GM21717 (cell line): ENCODE results near the gene KRTAP22-1.

Source experiments
- ATAC-seq: cut with Tn5 transposase; IDR thresholded peaks from one replicate; pipeline ENCODE4 v1.9.1; 2021; ENCODE audit warnings: mild to moderate bottlenecking, moderate library complexity; ENCODE audit not compliant: unreplicated experiment

Gene KRTAP22-1

DNA sequence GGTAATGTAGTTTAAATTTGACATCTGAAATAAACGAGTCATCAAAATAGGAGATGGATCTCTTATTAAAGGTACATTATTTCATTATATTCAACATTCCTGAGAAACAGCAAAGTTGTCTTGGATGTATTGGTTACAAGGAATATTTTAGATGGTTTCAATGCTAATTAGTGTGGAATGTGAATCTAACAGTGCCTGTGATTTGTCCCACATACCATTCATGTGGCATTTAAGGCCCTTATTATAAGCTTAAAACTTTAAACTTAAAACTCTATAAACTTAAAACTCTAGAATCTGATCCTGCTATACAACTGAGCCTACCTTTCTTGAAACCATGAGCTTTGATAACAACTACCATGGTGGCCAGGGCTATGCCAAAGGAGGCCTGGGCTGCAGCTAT is at the start of gene KRTAP22-1:
Gene KRTAP22-1, plus strand, starts transcription at position 301 of the 400 bp plus-strand sequence.
- no peak for ATAC-seq

DNA sequence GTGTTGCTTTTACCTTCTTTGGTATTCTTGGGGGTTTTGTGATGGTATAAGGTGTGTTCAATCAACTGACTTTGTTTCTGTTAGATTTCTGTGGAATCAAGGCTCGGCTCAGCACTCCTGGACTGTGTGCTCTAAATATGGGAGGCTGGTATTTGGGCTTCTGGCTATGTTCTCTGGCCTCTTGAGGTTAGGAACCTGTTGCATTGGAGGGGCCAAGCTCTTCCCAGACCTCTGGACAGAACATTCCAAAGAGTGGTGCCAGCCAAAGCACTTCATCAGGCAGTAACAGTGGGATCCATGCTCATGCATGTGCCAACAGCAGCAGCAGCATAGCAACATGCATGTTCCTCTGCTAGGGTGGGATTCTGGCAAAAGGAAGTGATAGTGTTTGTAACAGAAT is 48.1 kb upstream of the KRTAP22-1 start:
- no peak for ATAC-seq

DNA sequence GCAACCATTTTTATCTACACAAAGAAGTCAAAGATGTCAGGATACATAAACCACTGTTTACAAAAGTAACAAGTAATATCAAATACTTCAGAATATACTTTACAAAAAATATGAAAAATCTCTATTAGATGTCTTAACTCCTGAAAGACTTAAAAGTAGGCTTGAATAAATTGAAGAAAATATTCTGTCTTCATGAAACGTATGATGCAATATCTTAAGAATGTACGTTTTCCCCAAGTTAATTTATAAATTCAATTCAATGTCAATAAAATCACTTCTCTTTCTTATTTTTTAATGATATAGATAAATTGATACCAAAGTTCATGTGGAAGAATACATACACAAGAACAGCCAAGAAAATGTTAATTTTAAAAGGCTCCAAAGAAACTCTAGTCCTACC is 45.8 kb upstream of the KRTAP22-1 start:
- ATAC-seq = no peak

DNA sequence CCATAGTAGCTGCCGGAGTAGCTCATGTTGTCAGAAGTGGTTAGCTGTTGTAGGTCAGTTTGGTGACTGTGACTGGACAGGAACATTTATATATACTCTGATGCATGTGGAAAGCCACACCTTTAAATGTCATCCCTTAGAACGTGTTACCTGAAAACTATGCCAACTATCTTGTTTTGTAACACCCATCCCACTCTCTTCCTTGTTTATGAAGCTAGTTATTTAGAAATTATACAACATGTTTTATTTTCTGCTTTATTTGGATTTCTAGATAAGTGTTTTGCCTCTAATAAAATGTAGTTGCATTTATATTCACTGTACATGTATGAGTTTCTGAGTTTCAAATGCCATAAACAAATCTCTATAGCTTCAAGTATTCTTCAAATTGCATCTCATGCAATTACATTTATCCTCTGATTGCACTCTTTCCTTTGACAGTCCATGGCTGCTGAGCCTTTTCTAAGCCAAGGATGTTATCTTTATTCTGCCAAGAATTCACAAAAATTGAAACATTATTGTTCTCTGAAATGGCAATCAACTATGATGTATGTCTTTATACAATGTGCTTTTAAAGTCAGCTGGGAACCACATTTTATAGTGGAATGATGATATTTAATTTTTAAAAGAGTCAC is 39.5 kb upstream of the KRTAP22-1 start, which contains the start of gene KRTAP19-7:
Gene KRTAP19-7, minus strand, starts transcription at position 51 of the 632 bp plus-strand sequence. Its CDS starts 25 bp downstream, at position 26.
- ATAC-seq = no peak

DNA sequence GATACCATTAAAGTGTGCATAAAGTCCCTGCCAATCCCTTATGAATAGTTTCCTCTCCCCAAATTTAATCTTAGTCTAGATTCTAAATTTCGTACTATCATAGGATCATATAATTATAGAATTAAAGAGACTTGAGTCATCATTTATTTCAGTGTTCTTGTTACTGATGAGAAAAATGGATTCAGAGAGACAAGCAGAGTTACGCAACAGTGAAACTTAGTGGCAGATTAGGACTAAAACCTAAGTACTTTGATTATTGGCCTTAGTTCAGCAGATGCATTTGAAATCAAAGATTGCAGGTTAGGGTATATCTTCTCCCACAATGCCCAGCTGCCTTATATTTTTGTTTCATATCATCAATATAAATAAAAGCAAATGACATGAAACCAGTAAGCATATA is 38.9 kb upstream of the KRTAP22-1 start:
- no peak for ATAC-seq

DNA sequence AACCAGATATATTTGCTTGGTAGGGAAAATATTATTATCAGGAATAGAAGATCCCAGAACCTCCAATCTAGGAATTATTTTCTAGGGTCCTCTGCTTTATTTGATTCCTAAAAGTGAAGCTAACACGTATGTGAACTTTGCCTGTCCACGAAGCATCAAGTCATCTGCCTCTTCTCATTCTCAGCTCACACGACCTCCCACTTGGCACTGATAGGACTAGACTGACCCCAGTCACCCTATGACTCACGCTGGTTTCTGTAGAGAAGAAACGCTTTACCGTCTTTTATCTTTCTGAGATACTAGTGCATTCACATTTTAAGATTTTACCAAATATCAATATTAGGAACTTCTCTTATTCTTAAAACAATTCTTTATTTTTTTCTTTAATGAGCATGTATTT is 37.8 kb upstream of the KRTAP22-1 start:
- ATAC-seq = no peak

DNA sequence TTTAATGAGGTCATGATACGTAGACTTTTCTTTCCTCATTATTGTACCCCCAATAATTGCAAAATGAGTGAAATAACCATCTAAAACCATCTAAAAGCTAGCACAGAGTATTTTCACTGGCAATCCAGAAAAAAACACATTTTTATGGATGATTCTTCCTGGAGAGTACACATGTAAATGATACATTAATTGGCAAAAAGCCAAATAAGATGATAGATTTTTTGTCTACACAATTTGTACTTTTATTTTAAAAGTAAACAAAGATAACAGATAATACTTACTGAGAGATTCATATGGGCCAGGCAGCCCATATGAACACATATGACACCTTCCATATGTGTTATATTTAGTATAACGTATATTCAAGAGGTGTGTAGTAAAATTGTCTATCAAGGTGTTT is 37.3 kb upstream of the KRTAP22-1 start:
- no peak for ATAC-seq

DNA sequence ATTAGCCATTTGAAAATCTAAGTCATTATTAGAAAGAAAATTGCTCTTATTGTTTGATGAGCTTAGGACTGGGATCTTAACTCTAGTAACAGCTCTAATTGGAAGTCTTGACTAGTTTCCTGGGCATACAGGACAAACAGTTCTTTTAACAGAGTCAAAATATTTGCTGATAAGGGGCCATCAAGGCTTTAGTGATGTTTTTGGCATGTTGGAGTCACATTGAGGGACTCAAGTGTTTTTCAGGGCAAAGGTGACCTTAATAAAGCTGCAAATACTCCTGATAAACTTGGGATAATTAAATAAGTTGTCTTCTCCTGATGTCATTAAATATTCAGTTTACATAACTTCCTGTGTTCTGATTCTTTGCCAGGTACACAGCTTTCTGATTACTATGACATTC is 33.3 kb upstream of the KRTAP22-1 start:
- no peak for ATAC-seq

DNA sequence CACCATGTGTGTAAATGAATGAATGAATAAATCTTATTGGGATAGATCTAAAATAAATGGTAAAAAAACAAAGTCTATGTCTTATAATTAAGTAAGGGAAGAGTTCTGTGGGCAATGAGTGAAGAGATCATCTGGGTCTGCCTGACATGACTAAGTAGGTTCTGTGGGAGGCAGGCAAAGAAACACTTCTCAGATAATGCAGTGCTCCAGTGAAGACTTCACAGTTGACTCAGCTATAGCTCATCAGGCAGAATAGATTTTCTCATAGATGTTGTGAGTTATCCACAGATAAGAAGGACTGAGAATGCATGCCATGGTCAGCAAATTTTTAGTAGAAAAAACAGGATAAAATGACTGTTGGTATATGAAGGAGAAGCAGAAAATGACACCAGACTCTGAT is 23.1 kb upstream of the KRTAP22-1 start:
- no peak for ATAC-seq

DNA sequence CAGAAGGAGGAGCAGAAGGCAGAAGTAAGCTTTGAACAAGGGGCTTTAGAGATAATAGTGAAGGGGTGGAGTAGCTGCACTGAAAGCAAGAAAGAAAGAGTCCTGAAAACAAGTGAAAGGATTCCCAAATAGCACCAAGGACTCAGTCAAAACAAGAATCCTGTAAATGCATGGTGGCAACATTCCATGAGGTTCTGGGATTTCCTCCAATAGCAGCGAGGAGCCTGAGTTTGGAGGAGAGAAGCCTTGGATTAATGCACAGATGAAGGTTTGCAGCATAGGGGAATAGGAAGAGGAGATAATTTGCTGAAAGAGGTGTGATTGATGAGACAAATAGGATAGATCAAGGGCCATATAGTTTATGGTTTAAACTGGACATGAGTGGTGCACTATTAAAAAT is 21.5 kb upstream of the KRTAP22-1 start:
- ATAC-seq = no peak

DNA sequence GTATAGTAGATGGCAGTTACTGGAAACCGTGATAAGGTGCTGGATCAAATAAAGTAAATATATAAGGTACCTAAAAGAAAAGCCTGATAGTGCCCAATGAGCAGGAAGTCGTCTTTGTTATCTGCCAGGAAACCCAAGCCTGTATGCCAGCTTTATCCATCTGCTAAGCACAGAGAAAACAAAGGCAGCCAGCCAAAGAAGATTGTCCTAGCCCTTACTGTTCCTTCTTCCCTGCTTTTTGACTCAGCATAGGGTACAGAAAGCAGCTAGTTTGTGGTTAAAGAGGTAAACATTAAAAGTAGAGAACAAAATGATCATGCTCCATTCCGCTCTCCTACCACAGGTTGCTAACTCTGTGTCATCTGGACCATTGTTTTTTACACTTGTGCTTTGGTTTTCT is 20.8 kb upstream of the KRTAP22-1 start:
- no peak for ATAC-seq

DNA sequence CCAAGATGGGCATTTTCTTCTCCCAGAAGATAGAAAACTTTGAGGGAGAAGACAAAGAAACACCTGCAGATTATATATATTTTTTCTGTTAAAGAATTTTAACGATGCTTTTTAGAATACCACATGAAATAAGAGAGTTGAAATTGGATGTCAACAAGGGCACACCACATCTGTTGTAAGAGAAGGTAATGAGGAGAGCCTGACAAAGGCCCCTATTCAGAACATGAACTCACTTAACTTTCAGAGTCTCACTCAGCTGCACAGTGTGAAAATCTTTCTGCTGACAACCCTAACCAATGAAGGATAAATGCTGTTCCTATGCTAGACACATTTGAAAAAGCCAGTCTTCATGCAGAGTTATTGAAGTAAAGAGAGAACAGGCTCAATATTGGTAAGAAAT is 18.0 kb upstream of the KRTAP22-1 start:
- no peak for ATAC-seq

DNA sequence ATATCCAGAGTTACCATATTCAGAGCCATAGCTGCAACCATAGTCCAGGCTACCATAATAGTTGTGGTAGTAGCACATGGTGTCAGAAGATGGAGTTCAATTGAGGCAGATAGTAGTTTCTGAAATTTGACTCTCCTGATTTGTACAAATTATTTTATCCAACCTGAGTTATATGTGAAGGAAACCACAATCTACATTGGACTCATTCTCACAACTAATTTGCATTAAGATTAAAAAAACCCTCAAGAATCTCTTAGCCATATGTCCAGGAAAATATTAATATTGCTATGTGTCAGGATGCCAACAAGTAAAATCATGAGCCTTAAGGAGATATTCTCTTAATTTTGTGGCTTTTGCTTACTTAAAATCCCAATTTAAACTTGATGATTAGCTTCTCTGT is 10.6 kb upstream of the KRTAP22-1 start, which contains the start of gene KRTAP22-2:
Gene KRTAP22-2, minus strand, starts transcription at position 101 of the 400 bp plus-strand sequence.
- ATAC-seq = no peak

DNA sequence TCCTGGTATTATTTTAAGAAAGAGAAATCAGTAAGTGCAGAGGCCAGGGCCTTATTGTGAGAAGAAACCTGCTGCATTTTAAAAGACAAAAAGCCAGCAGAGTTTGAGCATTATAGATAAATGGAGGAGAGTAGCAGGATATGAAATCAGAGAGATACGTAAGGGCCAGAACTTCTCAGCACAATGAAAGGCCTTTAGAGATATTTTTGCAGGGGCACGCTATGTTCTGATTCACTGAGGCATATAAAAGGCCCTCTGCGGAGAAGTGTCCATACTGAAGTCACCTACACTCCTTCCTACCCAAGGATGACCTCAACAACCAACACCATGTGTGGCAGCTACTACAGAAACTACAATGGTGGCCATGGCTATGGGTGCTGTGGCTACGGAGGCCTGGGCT is 8.7 kb upstream of the KRTAP22-1 start, which contains the start of gene KRTAP6-3:
Gene KRTAP6-3, plus strand, starts transcription at position 301 of the 400 bp plus-strand sequence. Its CDS starts 6 bp downstream, at position 307.
- no peak for ATAC-seq

DNA sequence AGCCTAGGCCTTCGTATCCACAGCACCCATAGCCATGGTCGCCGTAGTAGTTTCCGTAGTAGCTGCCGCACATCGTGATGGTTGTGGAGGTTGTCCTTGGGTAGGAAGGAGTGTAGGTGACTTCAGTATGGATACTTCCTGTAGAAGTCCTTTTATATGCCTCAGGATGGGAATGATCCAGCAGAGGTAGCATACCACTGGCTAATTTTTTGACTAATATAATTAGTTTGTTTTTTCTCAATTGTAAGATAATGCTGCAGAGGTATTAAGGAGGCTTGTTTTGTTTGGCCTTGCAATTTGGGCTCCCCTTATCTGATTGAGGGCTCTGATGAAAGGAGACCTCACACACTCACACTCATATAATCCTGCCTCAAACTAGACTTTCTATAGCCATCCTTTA is 2.1 kb upstream of the KRTAP22-1 start, which contains the start of gene KRTAP6-2:
Gene KRTAP6-2, minus strand, starts transcription at position 101 of the 400 bp plus-strand sequence. Its CDS starts 28 bp downstream, at position 73.
- no peak for ATAC-seq

DNA sequence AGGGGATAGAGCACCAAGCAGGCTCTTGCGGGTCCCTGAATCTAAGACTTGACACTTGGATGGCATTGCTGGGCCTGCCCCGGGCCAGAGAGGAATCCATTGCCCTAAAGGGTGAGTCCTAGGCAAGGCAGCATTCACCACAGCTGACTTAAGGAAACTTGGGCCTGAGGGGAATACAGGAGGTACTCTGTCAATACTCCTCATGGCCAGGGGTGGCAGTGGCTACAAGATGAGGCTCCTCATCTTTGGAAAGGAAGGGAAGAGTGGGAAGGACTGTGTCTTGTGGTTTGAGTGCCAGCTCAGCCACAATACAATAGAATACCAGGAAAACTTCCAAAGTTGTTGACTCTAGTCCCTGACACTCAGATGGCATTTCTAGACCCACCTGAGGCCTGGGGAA is 5.1 kb downstream of the KRTAP22-1 start:
- ATAC-seq = no peak

DNA sequence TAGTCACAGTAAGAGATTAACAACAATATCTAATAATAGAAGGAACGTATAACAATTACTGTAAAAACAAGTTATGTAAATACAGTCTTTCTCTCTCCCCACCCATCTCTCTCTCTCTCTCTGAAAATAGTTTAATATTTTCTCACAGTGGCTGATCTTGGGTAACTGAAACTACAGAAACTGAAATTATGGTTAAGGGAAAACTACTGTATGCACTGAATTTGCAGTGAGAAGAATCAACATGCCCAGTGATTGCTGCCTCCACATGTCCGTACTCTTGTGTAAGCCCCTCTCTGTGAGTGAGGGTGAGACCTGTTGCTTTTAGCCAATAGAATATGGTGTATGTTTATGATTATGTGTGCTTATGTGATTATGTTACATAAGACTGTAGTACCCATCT is 11.2 kb downstream of the KRTAP22-1 start:
- ATAC-seq = no peak

DNA sequence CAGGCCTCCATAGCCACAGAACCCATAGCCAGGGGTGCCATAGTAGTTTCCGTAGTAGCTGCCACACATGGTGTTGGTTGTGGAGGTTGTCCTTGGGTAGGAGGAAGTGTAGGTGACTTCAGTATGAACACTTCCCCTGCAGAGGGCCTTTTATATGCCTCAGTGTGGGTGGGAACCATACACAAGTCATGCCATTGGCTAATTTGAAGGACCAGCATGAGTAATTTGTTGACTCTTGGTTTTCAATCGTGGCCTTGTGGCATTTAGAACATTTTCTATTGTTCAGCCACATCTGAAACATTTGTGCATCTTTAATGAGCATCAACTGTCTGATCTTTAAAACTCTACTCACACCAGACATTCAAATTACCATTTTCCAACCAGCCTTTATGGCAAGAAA is 12.9 kb downstream of the KRTAP22-1 start, which contains the start of gene KRTAP6-1:
Gene KRTAP6-1, minus strand, starts transcription at position 95 of the 400 bp plus-strand sequence. Its CDS starts 26 bp downstream, at position 69.
- no peak for ATAC-seq

DNA sequence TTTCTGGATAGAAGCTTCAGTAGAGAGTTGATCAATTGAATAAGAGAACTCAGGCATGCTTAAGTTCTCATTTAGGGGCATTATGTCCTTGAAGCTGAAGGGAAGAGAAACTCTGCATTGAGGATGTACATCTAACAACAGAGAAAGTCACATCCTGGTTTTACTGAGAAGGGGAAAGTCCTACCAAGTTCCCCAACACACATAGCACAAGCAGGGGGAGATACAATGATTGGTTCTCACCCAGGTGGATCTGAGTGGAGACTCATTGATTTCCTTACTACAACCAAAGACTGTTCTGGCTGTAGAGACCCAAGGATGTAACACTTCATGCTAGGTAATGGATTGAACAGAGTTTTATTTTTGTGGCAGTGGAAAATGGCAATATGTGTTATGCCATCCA is 14.3 kb downstream of the KRTAP22-1 start:
- ATAC-seq = no peak

DNA sequence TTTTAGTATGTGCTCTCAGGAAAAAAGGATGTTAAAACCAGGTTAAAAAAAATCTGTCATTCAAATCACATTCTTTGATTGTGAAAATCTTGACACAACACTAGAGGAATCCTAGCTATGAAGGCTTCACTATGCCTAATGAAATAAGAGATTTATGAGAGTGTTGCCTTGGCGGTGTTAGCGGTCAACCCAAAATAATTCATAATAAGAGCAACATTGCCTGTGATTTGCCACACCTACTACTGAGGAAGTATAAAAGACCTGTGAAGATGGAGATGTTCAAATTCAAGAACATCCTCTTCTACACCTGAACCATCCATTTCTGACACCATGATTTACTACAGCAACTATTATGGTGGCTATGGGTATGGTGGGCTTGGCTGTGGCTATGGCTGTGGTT is 15.2 kb downstream of the KRTAP22-1 start, which contains the start of gene KRTAP20-1:
Gene KRTAP20-1, plus strand, starts transcription at position 301 of the 400 bp plus-strand sequence. Its CDS starts 30 bp downstream, at position 331.
- no peak for ATAC-seq

DNA sequence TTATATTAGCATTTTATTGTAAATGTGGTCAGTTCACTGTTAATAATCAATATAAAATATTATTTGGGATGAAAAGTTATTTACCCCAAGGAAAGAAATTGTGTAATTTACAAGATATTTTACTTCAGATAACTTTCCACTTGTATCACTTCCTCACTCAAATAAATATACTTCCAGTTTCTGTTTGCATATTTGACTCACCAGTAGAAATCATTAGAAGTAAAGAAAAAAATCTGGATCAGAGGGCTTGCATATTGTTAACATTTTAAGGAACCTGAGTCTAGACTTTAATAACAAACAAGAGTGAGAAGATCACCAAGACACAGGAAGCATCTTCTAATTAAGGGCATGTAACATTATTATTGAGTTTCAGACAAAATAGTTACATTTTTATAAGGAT is 19.2 kb downstream of the KRTAP22-1 start:
- ATAC-seq = no peak

DNA sequence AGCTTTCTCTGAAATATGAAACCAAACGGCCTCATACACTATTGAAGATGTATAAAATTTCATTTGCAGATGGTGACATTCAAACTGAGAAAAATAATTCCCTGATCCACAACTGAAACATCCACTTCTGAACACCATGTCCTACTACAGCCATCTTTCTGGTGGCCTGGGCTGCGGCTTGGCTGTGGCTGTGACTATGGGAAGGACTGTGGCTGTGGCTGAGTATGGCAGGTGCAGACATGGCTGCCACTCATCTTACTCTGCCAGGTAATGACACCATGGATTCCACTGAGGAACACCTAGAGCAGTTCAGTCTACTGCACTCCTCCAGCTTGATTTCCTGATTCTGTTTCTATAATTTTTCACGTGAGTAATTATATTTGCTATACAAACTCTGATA is 19.6 kb downstream of the KRTAP22-1 start, which contains the start of gene KRTAP20-4:
Gene KRTAP20-4, plus strand, starts transcription at position 106 of the 400 bp plus-strand sequence.
- ATAC-seq = no peak
